Prostate gland (tissue), 2 donors: ENCODE results near the gene FAM193B.

ENCODE experiments used
- CTCF ChIP-seq, 4 experiments: fragments of 200-600 bp in 2 of 4; fragments of 450-650 bp in 2 of 4; sonication (generic) in 2 of 4; IDR thresholded peaks; 1 replicate in 3 of 4; 2 replicates in 1 of 4; pipeline ENCODE4 v1.5.1; 2016 to 2019; ENCODE audit warnings: antibody characterized with exemption in 4 of 4, mild to moderate bottlenecking in 2 of 4, moderate library complexity in 2 of 4
- POLR2A ChIP-seq: fragments of 450-650 bp; IDR thresholded peaks from one replicate; pipeline ENCODE4 v1.6.1; 2016; ENCODE audit warnings: antibody characterized with exemption, mild to moderate bottlenecking

- TF ChIP-seq CTCF (IDR thresholded peaks at IDR 0.05) (no peak), POLR2A (no peak)
These were observed 40.9 kb downstream of the FAM193B start for GRCh38 chr5:177513500-177513899.
